Caco-2 (cell line): Measurements from ENCODE around the gene COL27A1. TPM values are rescaled to one million over a fixed set of nuclear protein-coding genes. Genes with fewer than 3 reads are reported as not detected.

Source experiments
- BruUV-seq: library from RNA; stranded (reverse); fragments of 400-500 nt; replicated peaks from 2 replicates; lab custom pipeline; 2021; lab: Mats Ljungman, UMichigan
- CTCF ChIA-PET: fragments of 300-600 bp; sonication (Branson Sonifier 250); formaldehyde crosslinking; loops from one replicate; lab custom pipeline; 2022; ENCODE audit warnings: antibody characterized with exemption; lab: Charles Lee
- POLR2A ChIA-PET: fragments of 300-600 bp; sonication (Branson Sonifier 250); formaldehyde crosslinking; loops from one replicate; lab custom pipeline; 2022; ENCODE audit warnings: antibody characterized with exemption; lab: Charles Lee
- DNase-seq, 2 experiments: peaks; one replicate each; pipeline versions ENCODE4 v3.0.0 to v3.0.0-alpha.2; 2020 to 2022
- H3K27me3 ChIP-seq: replicated peaks from 2 replicates; pipeline ENCODE4 v1.6.0; 2011; ENCODE audit warnings: low read length; ENCODE audit not compliant: control insufficient read depth, insufficient read depth
- H3K36me3 ChIP-seq: 2 replicates; pipeline ENCODE4 v1.5.1; 2011; ENCODE audit warnings: low read length; ENCODE audit not compliant: control insufficient read depth, insufficient read depth
- H3K4me1 ChIP-seq: fragments of 250-450 bp; sonication (Bioruptor Pico); 2 replicates; pipeline ENCODE4 v1.5.1; 2020; ENCODE audit warnings: mild to moderate bottlenecking
- H3K4me3 ChIP-seq: 2 replicates; pipeline ENCODE4 v1.5.1; 2011; ENCODE audit warnings: low read depth, mild to moderate bottlenecking, control low read depth, low read length
- H3K9me3 ChIP-seq: fragments of 250-450 bp; sonication (Bioruptor Pico); 2 replicates; pipeline ENCODE4 v1.5.1; 2020; ENCODE audit warnings: mild to moderate bottlenecking, moderate library complexity
- H3K27ac Mint-ChIP-seq: one replicate; pipeline ENCODE4 v1.8.0; 2022; ENCODE audit warnings: mixed read lengths; ENCODE audit not compliant: unreplicated experiment
- H3K27me3 Mint-ChIP-seq: one replicate; pipeline ENCODE4 v1.8.0; 2022; ENCODE audit warnings: mixed read lengths; ENCODE audit not compliant: insufficient read depth, unreplicated experiment
- H3K36me3 Mint-ChIP-seq: one replicate; pipeline ENCODE4 v1.8.0; 2022; ENCODE audit warnings: mild to moderate bottlenecking, mixed read lengths; ENCODE audit not compliant: insufficient read depth, unreplicated experiment
- H3K4me1 Mint-ChIP-seq: one replicate; pipeline ENCODE4 v1.8.0; 2022; ENCODE audit warnings: low read depth, mixed read lengths; ENCODE audit not compliant: unreplicated experiment
- H3K4me3 Mint-ChIP-seq: one replicate; pipeline ENCODE4 v1.8.0; 2022; ENCODE audit warnings: mild to moderate bottlenecking, moderate library complexity, mixed read lengths; ENCODE audit not compliant: unreplicated experiment
- H3K9me3 Mint-ChIP-seq: one replicate; pipeline ENCODE4 v1.8.0; 2022; ENCODE audit warnings: mixed read lengths; ENCODE audit not compliant: unreplicated experiment
- intact Hi-C: fragments of 100-400 bp; cut with micrococcal nuclease; formaldehyde crosslinking; loops from one replicate; pipeline ENCODE4 v1.10.0; 2022; ENCODE audit not compliant: unreplicated experiment
- total RNA-seq: library from RNA; stranded (reverse); gene quantifications from 2 replicates; pipeline ENCODE4 v1.2.3, GENCODE V29; 2022
- TF ChIP-seq, protein P1 (sequence below), 2 experiments: fragments of 200-600 bp in 1 of 2; IDR thresholded peaks; 1 replicate in 1 of 2; 2 replicates in 1 of 2; pipeline versions ENCODE4 v1.5.1 to v1.8.0; 2011 to 2022; ENCODE audit warnings: antibody characterized with exemption in 1 of 2, control low read depth in 1 of 2, inconsistent platforms in 1 of 2, low read depth in 1 of 2, low read length in 1 of 2, mild to moderate bottlenecking in 1 of 2, moderate library complexity in 1 of 2; ENCODE audit not compliant: insufficient read depth in 1 of 2, severe bottlenecking in 1 of 2, unreplicated experiment in 1 of 2

The COL27A1 gene
- total RNA-seq, 1 experiment from 2014 or later: 31.1 TPM

GRCh38 chr9:114209151-114209550, 53.8 kb downstream of the COL27A1 start:
- Mint-ChIP-seq H3K27ac (no peak overlapping the region), H3K9me3 (no peaks in the 10 kb centered on the region), H3K4me1 (peaks cover 11% of the 10 kb centered on the region), H3K36me3 (peaks cover 10% of the 10 kb centered on the region), H3K4me3 (no peak overlapping the region), H3K27me3 (no peaks in the 10 kb centered on the region)
- no peaks in the 10 kb centered on the region for H3K9me3 ChIP-seq
- POLR2A ChIA-PET: no interaction called here
- intact Hi-C loops: no loop called here
- TF ChIP-seq, protein P1, sequence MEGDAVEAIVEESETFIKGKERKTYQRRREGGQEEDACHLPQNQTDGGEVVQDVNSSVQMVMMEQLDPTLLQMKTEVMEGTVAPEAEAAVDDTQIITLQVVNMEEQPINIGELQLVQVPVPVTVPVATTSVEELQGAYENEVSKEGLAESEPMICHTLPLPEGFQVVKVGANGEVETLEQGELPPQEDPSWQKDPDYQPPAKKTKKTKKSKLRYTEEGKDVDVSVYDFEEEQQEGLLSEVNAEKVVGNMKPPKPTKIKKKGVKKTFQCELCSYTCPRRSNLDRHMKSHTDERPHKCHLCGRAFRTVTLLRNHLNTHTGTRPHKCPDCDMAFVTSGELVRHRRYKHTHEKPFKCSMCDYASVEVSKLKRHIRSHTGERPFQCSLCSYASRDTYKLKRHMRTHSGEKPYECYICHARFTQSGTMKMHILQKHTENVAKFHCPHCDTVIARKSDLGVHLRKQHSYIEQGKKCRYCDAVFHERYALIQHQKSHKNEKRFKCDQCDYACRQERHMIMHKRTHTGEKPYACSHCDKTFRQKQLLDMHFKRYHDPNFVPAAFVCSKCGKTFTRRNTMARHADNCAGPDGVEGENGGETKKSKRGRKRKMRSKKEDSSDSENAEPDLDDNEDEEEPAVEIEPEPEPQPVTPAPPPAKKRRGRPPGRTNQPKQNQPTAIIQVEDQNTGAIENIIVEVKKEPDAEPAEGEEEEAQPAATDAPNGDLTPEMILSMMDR (IDR thresholded peaks at IDR 0.05; ENCODE audit: insufficient read depth in 1 of 2, low read depth in 1 of 2, low read length in 1 of 2, severe bottlenecking in 1 of 2, unreplicated experiment in 1 of 2): no peak
- CTCF ChIA-PET: no interaction called here
- H3K27me3 ChIP-seq: no peaks in the 10 kb centered on the region
- H3K4me3 ChIP-seq: no peak overlapping the region
- DNase-seq: no peak
- peaks cover 4% of the 10 kb centered on the region; the same call in 1 of the 2 replicates for H3K36me3 ChIP-seq
- H3K4me1 ChIP-seq: peaks cover 4% of the 10 kb centered on the region; the same call in 1 of the 2 replicates
- no TSS peak for BruUV-seq

GRCh38 chr9:114210136-114210535, 54.8 kb downstream of the COL27A1 start:
- peaks cover 4% of the 10 kb centered on the region; the same call in 1 of the 2 replicates for H3K4me1 ChIP-seq
- POLR2A ChIA-PET: no interaction called here
- Mint-ChIP-seq H3K4me1 (peaks cover 9% of the 10 kb centered on the region), H3K27ac (no peak overlapping the region), H3K9me3 (no peaks in the 10 kb centered on the region), H3K27me3 (no peaks in the 10 kb centered on the region), H3K4me3 (no peak overlapping the region), H3K36me3 (peaks cover 10% of the 10 kb centered on the region)
- TF ChIP-seq, protein P1 (IDR thresholded peaks at IDR 0.05; ENCODE audit: insufficient read depth in 1 of 2, low read depth in 1 of 2, low read length in 1 of 2, severe bottlenecking in 1 of 2, unreplicated experiment in 1 of 2): no peak
- no peak for DNase-seq
- CTCF ChIA-PET: no interaction called here
- no peaks in the 10 kb centered on the region for H3K27me3 ChIP-seq
- intact Hi-C loops: no loop called here
- no TSS peak for BruUV-seq
- no peak overlapping the region for H3K4me3 ChIP-seq
- H3K9me3 ChIP-seq: no peaks in the 10 kb centered on the region
- H3K36me3 ChIP-seq: peaks cover 4% of the 10 kb centered on the region; the same call in 1 of the 2 replicates

GRCh38 chr9:114210691-114211276, 55.4 kb downstream of the COL27A1 start:
- Mint-ChIP-seq H3K4me1 (peaks cover 3% of the 10 kb centered on the region), H3K9me3 (no peaks in the 10 kb centered on the region), H3K27ac (no peak overlapping the region), H3K36me3 (peaks cover 10% of the 10 kb centered on the region), H3K4me3 (no peak overlapping the region), H3K27me3 (no peaks in the 10 kb centered on the region)
- DNase-seq: no peak
- BruUV-seq: no TSS peak
- CTCF ChIA-PET: no interaction called here
- intact Hi-C loops: no loop called here
- Histone ChIP-seq H3K9me3 (no peaks in the 10 kb centered on the region), H3K4me3 (no peak overlapping the region), H3K36me3 (peaks cover 4% of the 10 kb centered on the region; the same call in 1 of the 2 replicates), H3K4me1 (peaks cover under 1% of the 10 kb centered on the region; the same call in 1 of the 2 replicates), H3K27me3 (no peaks in the 10 kb centered on the region)
- POLR2A ChIA-PET: no interaction called here
- TF ChIP-seq, protein P1 (IDR thresholded peaks at IDR 0.05; ENCODE audit: insufficient read depth in 1 of 2, low read depth in 1 of 2, low read length in 1 of 2, severe bottlenecking in 1 of 2, unreplicated experiment in 1 of 2): no peak
